Measurements from ENCODE around the gene RBP3. TPM values are rescaled to one million over a fixed set of nuclear protein-coding genes. Genes with fewer than 3 reads are reported as not detected.

RBP3 gene
- total and polyA plus RNA-seq, 2 donors from 2014 or later: not detected

DNA sequence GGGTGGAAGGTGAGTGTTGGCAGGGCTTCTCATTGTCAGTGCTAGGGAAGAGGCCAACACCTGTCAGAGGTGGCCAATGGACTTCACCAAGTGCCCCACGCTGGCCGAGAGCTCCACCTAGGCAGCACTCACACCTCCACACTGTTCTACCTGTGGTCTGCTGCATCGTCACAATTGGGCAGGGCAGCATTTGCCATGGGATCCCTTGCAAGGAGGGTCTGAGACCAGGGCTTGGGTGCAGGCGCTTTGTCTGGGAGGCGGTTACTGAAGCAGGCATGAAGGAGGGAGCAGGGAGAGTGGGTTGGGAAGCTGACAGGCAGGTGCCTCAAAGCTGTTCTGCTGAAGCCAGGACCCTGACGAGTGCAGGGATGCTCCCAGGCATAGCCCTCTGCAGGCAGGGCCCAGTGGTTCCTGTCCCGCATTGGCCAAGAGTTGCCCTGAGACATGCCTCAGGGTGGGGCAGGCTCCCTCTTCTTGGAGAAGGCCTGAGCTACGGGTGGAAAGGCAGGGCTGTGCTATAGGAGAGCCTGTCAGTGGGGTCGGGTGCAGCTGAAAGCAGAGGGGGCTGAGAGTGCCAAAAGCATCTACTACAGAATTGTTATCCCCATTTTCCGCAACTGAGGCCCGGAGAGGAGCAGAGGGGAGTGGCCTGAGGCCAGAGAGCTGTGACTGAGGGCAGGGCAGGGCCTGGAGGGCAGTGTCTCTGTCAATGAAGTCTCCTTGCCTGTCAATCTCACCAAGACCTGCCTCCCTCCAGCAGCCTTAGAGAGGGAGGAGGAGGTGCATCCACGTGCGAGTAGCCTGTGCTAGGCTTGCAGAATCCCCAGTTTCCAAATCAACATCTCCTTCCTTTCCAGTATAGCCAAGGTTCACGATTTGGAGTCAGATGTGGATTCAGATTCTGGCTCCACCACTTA lies 4.0 kb downstream of the RBP3 start:
- DNase-seq (peak in 1 of 5 donors; percentile 46), FAIRE-seq (no peak)
- H3K9ac ChIP-seq (ENCODE audit: low read length in 3 of 3): no peak overlapping the region
- intact Hi-C loops (cut with DNase I): no loop called here
- no peaks in the 10 kb centered on the region for H3K27me3 ChIP-seq (ENCODE audit: control insufficient read depth, insufficient read depth, low read length)
- H3K36me3 ChIP-seq (ENCODE audit: control insufficient read depth in 2 of 3, insufficient read depth in 3 of 3, low read length in 3 of 3): no peaks in the 10 kb centered on the region
- H3K9me3 ChIP-seq (ENCODE audit: control insufficient read depth in 2 of 3, insufficient read depth in 1 of 3, low read length in 3 of 3): no peaks in the 10 kb centered on the region
- no peak overlapping the region for H3K4me3 ChIP-seq (ENCODE audit: low read length in 3 of 3)
- H3K4me1 ChIP-seq (ENCODE audit: control insufficient read depth in 2 of 3, insufficient read depth in 2 of 3, low read depth in 1 of 3, low read length in 3 of 3): no peaks in the 10 kb centered on the region
- TF ChIP-seq, protein P1, sequence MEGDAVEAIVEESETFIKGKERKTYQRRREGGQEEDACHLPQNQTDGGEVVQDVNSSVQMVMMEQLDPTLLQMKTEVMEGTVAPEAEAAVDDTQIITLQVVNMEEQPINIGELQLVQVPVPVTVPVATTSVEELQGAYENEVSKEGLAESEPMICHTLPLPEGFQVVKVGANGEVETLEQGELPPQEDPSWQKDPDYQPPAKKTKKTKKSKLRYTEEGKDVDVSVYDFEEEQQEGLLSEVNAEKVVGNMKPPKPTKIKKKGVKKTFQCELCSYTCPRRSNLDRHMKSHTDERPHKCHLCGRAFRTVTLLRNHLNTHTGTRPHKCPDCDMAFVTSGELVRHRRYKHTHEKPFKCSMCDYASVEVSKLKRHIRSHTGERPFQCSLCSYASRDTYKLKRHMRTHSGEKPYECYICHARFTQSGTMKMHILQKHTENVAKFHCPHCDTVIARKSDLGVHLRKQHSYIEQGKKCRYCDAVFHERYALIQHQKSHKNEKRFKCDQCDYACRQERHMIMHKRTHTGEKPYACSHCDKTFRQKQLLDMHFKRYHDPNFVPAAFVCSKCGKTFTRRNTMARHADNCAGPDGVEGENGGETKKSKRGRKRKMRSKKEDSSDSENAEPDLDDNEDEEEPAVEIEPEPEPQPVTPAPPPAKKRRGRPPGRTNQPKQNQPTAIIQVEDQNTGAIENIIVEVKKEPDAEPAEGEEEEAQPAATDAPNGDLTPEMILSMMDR (IDR thresholded peaks at IDR 0.05; ENCODE audit: borderline replicate concordance, extremely low read depth, insufficient read depth): no peak
- H3K27ac ChIP-seq (ENCODE audit: low read depth in 2 of 2, low read length in 2 of 2): no peak overlapping the region

DNA sequence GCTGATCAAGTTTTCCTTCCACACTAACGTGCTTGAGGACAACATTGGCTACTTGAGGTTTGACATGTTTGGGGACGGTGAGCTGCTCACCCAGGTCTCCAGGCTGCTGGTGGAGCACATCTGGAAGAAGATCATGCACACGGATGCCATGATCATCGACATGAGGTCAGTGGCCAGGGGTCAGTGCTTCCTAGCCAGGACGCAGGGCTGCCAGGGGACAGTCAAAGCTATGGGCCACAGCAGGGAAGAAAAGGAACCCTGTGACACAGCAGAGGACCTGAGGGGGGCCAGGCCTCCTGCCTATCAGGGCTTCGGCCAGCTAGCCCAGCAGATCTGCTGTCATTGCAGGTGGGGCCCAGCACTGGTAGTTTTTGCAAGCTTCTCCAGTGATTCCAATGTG lies 5.2 kb downstream of the RBP3 start:
- FAIRE-seq (no peak), DNase-seq (peak in 1 of 5 donors; percentile 17)
- Histone ChIP-seq H3K36me3 (ENCODE audit: control insufficient read depth in 2 of 3, insufficient read depth in 3 of 3, low read length in 3 of 3) (no peaks in the 10 kb centered on the region), H3K4me3 (ENCODE audit: low read length in 3 of 3) (no peak overlapping the region), H3K9ac (ENCODE audit: low read length in 3 of 3) (no peak overlapping the region), H3K9me3 (ENCODE audit: control insufficient read depth in 2 of 3, insufficient read depth in 1 of 3, low read length in 3 of 3) (no peaks in the 10 kb centered on the region), H3K27me3 (ENCODE audit: control insufficient read depth, insufficient read depth, low read length) (no peaks in the 10 kb centered on the region), H3K4me1 (ENCODE audit: control insufficient read depth in 2 of 3, insufficient read depth in 2 of 3, low read depth in 1 of 3, low read length in 3 of 3) (no peaks in the 10 kb centered on the region), H3K27ac (ENCODE audit: low read depth in 2 of 2, low read length in 2 of 2) (no peak overlapping the region)
- intact Hi-C loops (cut with DNase I): no loop called here
- TF ChIP-seq, protein P1 (IDR thresholded peaks at IDR 0.05; ENCODE audit: borderline replicate concordance, extremely low read depth, insufficient read depth): no peak

DNA sequence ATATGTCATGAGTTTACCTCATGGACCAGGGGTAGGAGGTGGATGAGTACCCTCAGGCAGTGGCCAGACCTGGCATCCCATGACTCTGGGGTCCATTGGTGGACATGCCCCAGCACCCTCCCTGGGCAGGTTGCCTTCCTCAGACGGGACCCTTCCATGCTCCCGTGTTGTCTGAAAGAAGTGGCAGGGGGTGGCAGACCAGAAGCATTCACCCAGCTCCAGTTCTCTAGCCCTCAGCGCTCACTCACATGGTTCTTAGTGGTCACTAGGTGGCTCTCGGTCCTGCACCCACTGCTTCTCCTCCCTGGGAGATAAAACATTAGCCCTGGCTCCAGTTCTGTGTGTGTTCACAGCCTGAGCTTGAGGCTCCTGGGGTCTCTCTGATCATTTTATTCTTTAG lies 6.0 kb downstream of the RBP3 start:
- Histone ChIP-seq H3K36me3 (ENCODE audit: control insufficient read depth in 2 of 3, insufficient read depth in 3 of 3, low read length in 3 of 3) (no peaks in the 10 kb centered on the region), H3K9me3 (ENCODE audit: control insufficient read depth in 2 of 3, insufficient read depth in 1 of 3, low read length in 3 of 3) (no peaks in the 10 kb centered on the region), H3K27ac (ENCODE audit: low read depth in 2 of 2, low read length in 2 of 2) (no peak overlapping the region), H3K4me3 (ENCODE audit: low read length in 3 of 3) (no peak overlapping the region), H3K4me1 (ENCODE audit: control insufficient read depth in 2 of 3, insufficient read depth in 2 of 3, low read depth in 1 of 3, low read length in 3 of 3) (no peaks in the 10 kb centered on the region), H3K27me3 (ENCODE audit: control insufficient read depth, insufficient read depth, low read length) (no peaks in the 10 kb centered on the region), H3K9ac (ENCODE audit: low read length in 3 of 3) (no peak overlapping the region)
- DNase-seq (peak in 2 of 5 donors; percentile 26 to 43), FAIRE-seq (no peak)
- intact Hi-C loops (cut with DNase I): no loop called here
- TF ChIP-seq, protein P1 (IDR thresholded peaks at IDR 0.05; ENCODE audit: borderline replicate concordance, extremely low read depth, insufficient read depth): peak; percentile 28

Data from kidney (tissue), 14 donors.